Right kidney (tissue), 1 donor: ENCODE measurements around the gene GRID1.

Source experiments
- DNase-seq: peaks from one replicate; pipeline ENCODE4 v3.0.0-alpha.2; 2016

Gene GRID1

GRCh38 chr10:86025509-86025908 is 341.1 kb downstream of the GRID1 start:
- no peak for DNase-seq

GRCh38 chr10:86024281-86025041 is 342.1 kb downstream of the GRID1 start:
- DNase-seq, result no peak

GRCh38 chr10:86023931-86024280 is 342.7 kb downstream of the GRID1 start:
- DNase-seq, result no peak

GRCh38 chr10:86023336-86023735 is 343.3 kb downstream of the GRID1 start:
- DNase-seq, result no peak

- no peak for DNase-seq
These were observed 343.7 kb downstream of the GRID1 start for GRCh38 chr10:86022906-86023305.

GRCh38 chr10:86020134-86020533 is 346.5 kb downstream of the GRID1 start:
- DNase-seq, result no peak

- DNase-seq, result no peak
These were observed 347.5 kb downstream of the GRID1 start for GRCh38 chr10:86019141-86019540.

GRCh38 chr10:86018735-86019058 is 347.9 kb downstream of the GRID1 start:
- DNase-seq, result no peak

- DNase-seq, result no peak
These were observed 348.5 kb downstream of the GRID1 start for GRCh38 chr10:86017841-86018734.

- DNase-seq, result no peak
These were observed 353.0 kb downstream of the GRID1 start for GRCh38 chr10:86013568-86013967.

GRCh38 chr10:86007171-86007570 is 359.4 kb downstream of the GRID1 start:
- no peak for DNase-seq

- DNase-seq, result no peak
These were observed 362.3 kb downstream of the GRID1 start for GRCh38 chr10:86004337-86004736.

- no peak for DNase-seq
These were observed 363.4 kb downstream of the GRID1 start for GRCh38 chr10:86003201-86003621.

GRCh38 chr10:86001521-86001920 is 365.1 kb downstream of the GRID1 start:
- DNase-seq, result no peak

GRCh38 chr10:85997544-85997943 is 369.1 kb downstream of the GRID1 start:
- no peak for DNase-seq

- DNase-seq, result no peak
These were observed 370.8 kb downstream of the GRID1 start for GRCh38 chr10:85995791-85996190.

GRCh38 chr10:85993840-85994507 is 372.6 kb downstream of the GRID1 start:
- no peak for DNase-seq

- DNase-seq, result no peak
These were observed 373.5 kb downstream of the GRID1 start for GRCh38 chr10:85993140-85993539.

- DNase-seq, result no peak
These were observed 374.3 kb downstream of the GRID1 start for GRCh38 chr10:85992324-85992723.

GRCh38 chr10:85986777-85987176 is 379.8 kb downstream of the GRID1 start:
- DNase-seq, result no peak

GRCh38 chr10:85983051-85983450 is 383.5 kb downstream of the GRID1 start:
- DNase-seq, result no peak

- DNase-seq, result no peak
These were observed 387.0 kb downstream of the GRID1 start for GRCh38 chr10:85979598-85979997.
